Measurements from ENCODE around the gene ZNF358. TPM values are rescaled to one million over a fixed set of nuclear protein-coding genes. Genes with fewer than 3 reads are reported as not detected.
A peak's percentile ranks its signal among the peaks of the same experiment; 100 is the strongest.

Gene ZNF358
- polyA plus RNA-seq, 10 donors: 35.8 to 55.2 (median 41.5) TPM

GRCh38 chr19:7516878-7517277 lies 975 bp downstream of the ZNF358 start:
- DNase-seq: no peak

- no peak for DNase-seq
Observed at GRCh38 chr19:7519361-7520130, 3.6 kb downstream of the ZNF358 start.

GRCh38 chr19:7520131-7521051 lies 4.5 kb downstream of the ZNF358 start:
- no peak for DNase-seq

DNA sequence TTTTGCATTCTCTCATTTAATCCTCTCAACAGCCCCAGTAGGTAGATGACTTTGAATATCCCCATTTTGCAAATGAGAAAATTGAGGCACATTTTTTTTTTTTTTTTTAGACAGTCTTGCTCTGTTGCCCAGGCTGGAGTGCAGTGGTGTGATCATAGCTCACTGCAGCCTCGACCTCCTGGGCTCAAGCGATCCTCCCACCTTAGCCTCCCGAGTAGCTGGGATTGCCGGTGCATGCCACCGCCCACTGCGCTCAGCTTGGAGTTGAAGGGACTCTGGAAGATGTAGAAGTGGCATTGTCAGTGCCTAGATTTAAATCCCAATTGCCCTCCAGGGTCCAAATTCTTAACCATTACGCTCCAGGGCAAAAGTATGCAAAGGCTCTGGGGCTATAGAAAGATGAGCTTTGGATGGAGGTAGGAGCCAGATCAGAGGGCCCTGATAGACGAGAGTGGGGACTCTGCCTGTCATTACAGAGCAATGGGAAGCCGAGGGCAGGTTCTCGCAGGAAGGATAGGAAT lies 5.7 kb downstream of the ZNF358 start:
- DNase-seq: no peak

- DNase-seq: peak; percentile 97 to 99 (median 99)
Observed at GRCh38 chr19:7522072-7522922, 6.4 kb downstream of the ZNF358 start, which contains the start of gene MCOLN1. Gene MCOLN1, plus strand, starts transcription at chr19:7522624. Its CDS starts 127 bp downstream, at chr19:7522751.

DNA sequence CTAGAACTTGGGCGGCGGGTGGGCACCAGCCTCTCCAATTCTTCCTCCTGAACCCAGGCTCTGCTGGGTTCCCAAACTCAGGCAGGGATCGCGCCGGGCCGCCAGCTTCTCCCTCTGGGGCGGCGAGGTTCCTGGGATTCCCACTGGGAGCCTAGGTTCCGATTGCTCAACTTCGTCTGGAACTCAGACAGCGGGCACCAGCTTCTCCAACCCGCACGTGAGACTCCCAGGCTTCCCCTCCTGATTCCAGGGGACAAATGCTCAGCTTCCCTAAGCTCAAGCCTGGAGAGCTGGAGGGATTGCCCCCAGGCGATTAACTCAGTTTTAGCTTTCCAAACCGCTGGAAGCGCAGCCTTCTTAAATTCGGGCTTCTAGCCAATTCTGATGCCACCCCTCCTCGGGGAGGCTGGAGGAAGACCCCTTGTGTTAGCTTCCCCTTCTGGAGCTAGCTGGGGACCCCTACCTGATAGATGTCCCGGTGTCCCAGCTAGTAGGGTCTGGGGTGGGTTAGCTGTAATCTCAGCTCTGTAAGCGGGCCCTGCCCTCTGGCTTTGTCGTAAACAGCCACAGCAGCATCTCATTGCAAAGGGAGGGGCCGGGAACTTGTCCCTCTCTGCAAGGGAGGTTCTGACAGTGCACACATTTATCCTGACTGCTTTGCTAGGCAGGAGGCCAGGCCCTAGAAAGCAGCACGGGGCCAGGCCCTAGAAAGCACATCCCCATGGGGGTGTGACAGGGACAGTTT lies 7.2 kb downstream of the ZNF358 start:
- DNase-seq: no peak

DNA sequence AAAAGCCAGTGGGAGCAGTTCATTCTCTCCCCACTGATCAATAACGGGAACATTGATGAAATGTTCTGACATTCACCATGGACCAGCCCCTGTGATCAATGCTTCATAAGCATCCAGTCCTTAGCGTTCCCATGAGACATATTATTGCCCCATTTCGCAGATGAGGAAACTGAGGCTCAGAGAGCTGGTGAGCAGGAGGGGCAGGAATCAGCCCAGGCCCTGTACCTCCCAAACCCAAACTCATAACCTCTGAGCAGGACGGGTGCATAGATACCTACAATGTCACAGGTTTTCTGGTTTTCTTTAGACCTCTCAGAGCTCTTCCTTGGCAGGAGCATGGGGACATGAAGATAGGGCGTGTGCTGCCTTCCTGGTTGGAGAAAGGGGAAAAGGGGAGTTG lies 8.6 kb downstream of the ZNF358 start:
- no peak for DNase-seq

DNA sequence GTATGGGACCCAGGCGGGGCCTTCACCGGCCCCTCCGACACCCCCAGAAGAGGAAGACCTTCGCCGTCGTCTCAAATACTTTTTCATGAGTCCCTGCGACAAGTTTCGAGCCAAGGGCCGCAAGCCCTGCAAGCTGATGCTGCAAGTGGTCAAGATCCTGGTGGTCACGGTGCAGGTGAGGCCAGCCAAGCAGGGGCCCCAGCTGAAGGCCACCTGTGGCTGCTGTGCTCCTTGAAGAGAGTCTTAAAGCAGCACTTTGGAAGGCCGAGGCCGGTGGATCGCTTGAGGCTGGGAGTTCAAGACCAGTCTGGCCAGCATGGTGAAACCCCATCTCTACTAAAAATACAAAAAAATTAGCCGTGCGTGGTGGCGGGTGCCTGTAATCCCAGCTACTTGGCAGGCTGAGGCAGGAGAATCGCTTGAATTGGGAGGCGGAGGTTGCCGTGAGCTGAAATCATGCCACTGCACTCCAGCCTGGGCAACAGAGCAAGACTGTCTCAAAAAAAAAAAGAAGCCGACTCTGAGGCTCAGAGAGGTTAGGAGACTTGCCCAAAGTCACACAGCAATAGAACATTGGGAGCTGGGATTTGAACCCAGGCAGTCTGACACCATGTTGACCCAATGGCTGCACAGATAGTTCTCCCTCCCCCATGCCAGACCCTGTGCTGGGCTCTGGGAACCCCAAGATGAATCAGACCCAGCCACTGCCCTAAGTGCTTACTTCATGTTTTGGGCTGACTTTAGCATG lies 9.3 kb downstream of the ZNF358 start:
- DNase-seq: no peak

- DNase-seq: no peak
Observed at GRCh38 chr19:7526059-7526929, 10.4 kb downstream of the ZNF358 start.

DNA sequence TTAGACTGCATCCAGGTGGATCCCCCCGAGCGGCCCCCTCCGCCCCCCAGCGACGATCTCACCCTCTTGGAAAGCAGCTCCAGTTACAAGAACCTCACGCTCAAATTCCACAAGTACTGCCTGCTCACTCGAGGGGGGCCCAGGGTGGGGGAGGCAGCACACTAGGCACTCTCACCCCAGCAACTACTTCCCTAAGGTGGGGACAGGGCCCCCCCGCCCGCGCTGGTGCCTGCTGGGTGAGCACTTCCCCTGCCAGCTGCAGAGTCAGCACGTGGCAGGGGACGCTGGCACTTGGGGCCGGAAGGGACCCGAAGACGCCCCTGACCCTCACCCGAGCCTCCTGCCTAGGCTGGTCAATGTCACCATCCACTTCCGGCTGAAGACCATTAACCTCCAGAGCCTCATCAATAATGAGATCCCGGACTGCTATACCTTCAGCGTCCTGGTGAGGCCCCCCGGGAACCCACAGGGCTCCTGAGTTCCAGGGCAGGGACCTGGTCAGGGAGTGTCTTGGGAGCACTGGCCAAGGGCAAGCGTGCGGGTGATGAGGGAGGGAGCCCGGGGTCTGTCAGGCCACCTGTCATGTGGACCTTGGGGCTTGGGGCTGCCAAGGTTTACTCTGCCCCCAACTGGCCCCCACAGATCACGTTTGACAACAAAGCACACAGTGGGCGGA lies 11.8 kb downstream of the ZNF358 start:
- DNase-seq: no peak

DNA sequence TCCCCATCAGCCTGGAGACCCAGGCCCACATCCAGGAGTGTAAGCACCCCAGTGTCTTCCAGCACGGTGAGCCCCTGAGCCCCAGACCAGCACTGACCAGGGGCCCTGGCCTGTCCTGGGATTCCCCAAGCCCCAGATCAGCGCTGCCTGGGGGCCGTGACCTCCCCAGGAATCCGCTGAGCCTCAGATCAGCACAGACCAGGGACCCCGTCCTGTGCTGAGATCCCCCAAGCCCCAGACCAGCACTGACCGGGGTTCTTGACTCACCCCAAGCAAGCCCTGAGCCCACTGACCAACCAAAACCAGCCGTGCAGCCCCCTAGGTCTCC lies 12.3 kb downstream of the ZNF358 start:
- DNase-seq: no peak

GRCh38 chr19:7528522-7529245 lies 12.8 kb downstream of the ZNF358 start:
- no peak for DNase-seq

GRCh38 chr19:7529246-7529600 lies 13.3 kb downstream of the ZNF358 start:
- DNase-seq: no peak

- no peak for DNase-seq
Observed at GRCh38 chr19:7529610-7530490, 13.9 kb downstream of the ZNF358 start.

DNA sequence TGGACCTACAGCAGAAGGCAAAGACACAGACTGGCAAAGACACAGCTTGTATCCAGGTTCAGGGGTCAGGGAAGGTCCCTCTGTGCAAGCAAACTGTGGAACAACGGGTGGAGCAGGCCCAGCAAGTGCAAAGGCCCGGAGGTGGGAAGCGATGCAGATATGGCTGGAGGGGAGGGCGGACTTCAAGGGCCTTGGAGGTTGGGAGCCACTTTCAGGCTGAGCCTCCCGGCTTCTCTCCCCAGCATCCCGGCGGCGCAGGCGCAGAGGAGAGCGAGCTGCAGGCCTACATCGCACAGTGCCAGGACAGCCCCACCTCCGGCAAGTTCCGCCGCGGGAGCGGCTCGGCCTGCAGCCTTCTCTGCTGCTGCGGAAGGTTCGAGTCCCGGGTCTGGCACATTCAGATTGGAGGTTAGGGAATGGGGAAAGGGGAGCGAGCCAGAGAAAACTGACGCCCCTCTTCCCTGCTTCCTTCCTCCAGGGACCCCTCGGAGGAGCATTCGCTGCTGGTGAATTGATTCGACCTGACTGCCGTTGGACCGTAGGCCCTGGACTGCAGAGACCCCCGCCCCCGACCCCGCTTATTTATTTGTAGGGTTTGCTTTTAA lies 17.5 kb downstream of the ZNF358 start:
- DNase-seq: peak; percentile 46 to 80 (median 71)

DNA sequence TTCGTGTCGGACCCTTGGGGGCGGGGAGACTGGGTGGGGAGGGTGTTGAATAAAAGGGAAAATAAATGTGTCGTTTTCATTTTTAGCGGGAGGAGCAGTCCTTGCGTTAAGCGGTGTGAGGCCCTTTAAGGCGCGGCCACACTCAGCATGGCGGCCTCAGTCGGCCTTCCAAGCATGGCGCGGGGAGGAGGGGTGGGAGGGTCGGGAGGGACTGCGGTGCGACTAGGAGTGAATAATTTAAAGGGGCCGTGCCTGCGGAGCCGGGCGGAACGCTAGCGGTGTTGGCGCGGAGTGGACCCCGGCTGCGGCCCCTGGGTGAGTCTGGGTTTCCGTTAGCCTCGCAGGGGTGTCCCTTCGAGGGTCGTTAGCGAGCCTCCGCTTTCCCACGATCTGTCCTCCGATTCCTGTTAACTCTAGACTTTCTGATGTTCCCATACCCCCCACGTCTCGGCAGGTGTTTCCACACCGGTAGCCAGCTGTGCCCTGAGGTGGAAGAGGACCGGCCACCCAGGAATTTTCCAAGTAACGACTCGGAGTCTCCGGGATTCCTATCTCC lies 18.1 kb downstream of the ZNF358 start:
- DNase-seq: peak; percentile 90 to 97 (median 95)
